Measurements from ENCODE around the gene SELP.
"Not testable (repeated sequence)": the region's sequence is repeated elsewhere in the genome, so short reads cannot be mapped to it uniquely, and the experiment has no call there.

GRCh38 chr1:169670244-169670643 lies 40.3 kb upstream of the SELP start:
- TF ChIP-seq, protein P1, sequence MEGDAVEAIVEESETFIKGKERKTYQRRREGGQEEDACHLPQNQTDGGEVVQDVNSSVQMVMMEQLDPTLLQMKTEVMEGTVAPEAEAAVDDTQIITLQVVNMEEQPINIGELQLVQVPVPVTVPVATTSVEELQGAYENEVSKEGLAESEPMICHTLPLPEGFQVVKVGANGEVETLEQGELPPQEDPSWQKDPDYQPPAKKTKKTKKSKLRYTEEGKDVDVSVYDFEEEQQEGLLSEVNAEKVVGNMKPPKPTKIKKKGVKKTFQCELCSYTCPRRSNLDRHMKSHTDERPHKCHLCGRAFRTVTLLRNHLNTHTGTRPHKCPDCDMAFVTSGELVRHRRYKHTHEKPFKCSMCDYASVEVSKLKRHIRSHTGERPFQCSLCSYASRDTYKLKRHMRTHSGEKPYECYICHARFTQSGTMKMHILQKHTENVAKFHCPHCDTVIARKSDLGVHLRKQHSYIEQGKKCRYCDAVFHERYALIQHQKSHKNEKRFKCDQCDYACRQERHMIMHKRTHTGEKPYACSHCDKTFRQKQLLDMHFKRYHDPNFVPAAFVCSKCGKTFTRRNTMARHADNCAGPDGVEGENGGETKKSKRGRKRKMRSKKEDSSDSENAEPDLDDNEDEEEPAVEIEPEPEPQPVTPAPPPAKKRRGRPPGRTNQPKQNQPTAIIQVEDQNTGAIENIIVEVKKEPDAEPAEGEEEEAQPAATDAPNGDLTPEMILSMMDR (IDR thresholded peaks at IDR 0.05; ENCODE audit: low read length), result not testable (repeated sequence)
- TF ChIP-seq EZH2phosphoT487 (IDR thresholded peaks at IDR 0.05; ENCODE audit: low read length); EZH2 (optimal IDR thresholded peaks at IDR 0.05; ENCODE audit: low read depth, low read length): not testable (repeated sequence)
